ENCODE measurements around the gene LGALS9B.
A peak's percentile ranks its signal among the peaks of the same experiment; 100 is the strongest.
"Not testable (repeated sequence)": the region's sequence is repeated elsewhere in the genome, so short reads cannot be mapped to it uniquely, and the experiment has no call there.

Gene LGALS9B

GRCh38 chr17:20466999-20467398, 340 bp downstream of the LGALS9B start:
- ATAC-seq, result peak; percentile 16
- DNase-seq, result not testable (repeated sequence)

GRCh38 chr17:20466553-20466952, 786 bp downstream of the LGALS9B start:
- ATAC-seq, result not testable (repeated sequence)

DNA sequence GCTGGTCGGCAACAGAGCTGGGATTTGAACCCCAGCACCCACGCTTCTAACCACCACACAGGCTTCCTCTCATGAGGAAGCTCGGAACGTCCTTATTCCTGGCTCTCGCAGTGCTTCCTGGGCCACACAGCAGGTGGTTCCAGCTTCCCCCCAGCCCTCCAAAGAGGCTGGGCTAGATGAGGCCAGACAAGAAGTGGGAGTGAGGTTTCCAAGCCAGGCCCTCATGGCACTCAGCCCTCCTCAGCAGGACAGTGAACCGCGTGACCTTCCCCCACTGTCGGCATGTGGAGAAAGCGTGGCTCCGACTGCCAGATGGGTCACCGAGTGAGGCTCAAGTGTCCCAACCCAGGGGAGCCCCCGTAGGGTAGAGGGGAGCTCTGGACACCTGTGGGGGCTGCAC, 1.8 kb downstream of the LGALS9B start:
- not testable (repeated sequence) for DNase-seq, ATAC-seq

More at GRCh38 chr17:20466553-20466952, 786 bp downstream of the LGALS9B start:
- DNase-seq, result not testable (repeated sequence)

GRCh38 chr17:20464854-20465414, 2.4 kb downstream of the LGALS9B start:
- ATAC-seq, DNase-seq: not testable (repeated sequence)

DNA sequence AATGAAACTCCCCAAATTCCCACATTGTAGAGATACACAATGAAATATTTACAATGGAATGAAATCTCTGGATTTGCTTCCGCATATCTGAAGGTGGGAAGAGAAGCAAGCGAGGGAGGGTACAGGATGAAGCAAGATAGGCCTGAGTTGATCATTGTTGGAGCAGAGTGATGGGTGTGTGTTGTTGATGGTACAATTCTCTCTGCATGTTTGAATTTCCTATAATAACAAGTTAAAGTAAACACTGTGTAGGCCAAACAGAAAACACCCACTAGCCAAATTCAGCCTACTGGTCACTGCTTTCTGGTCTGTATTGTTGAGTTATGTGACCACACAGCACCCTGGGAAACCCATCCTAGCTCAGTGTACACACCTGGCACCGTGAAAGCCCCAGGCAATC, 5.2 kb downstream of the LGALS9B start:
- not testable (repeated sequence) for DNase-seq, ATAC-seq

GRCh38 chr17:20457848-20458381, 9.4 kb downstream of the LGALS9B start:
- ATAC-seq, DNase-seq: not testable (repeated sequence)

DNA sequence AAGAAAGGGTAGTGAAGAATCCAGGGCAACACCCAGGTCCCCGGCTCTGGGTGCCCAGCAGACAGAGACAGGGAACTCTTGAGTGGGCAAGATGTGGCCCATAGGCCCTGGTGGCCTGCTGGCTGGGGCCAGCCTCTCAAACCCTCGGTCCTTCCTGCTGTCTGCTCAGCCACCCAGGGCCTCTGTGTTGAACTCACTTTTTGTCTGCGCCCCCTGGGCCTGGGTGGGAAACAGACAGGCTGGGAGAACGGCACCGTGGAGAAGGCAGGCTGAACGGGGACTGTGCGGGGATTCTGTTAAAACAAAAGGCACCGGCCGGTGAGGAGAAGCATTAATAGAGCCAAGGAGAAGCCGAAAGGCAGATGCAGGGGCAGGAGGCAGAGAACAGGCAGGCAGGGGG, 12.2 kb downstream of the LGALS9B start:
- not testable (repeated sequence) for DNase-seq, ATAC-seq

DNA sequence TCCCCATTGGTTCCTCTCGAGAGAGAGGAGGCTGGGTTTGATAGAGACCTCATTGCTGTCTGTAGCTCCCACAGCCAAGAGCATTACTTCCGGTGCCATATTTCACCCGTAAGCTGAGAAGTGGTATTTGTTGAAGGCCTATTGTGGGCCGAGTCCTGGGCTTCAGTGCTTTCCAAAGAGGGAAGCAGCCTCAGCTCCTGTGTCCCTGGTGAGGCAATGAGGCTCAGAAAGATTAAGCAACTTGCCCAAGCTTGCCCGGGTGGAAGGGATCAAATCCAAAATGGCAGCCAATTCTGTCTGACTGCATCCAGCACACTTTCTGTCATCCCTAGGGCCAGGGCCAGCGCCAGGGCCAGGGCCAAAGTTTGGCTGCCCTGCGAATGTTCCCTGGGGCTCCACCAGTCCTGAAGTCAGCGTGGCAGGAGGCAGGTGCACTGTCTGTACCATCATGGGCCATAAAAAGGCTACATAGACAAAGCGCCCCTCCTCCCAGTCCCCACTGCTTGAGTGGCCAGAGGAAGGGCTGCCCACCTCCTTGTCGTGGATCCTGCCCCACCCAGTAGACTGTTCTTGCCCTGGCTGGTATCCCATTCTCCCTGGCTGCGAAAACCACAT, 13.4 kb downstream of the LGALS9B start:
- DNase-seq, ATAC-seq: not testable (repeated sequence)

DNA sequence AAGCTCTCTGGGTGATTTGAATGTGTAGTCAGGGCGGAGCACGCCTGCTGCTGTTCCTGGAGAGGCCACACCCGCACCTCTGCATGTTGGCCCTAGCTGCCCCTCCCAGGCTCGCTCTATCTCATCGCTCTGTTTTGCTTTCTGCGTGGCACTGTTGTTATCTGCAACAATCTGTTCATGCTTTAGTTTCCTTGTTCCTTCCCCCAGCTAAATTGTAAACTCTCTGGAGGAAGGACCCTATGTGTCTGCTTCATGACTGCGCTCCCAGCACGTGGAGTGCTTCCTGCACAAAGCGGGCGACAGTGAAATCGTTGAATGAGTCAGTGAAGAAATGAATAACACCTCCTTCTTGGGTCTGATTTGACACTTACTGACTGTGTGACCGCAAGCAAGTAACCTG, 16.5 kb downstream of the LGALS9B start:
- DNase-seq, result not testable (repeated sequence)
- ATAC-seq, result peak; percentile 65

DNA sequence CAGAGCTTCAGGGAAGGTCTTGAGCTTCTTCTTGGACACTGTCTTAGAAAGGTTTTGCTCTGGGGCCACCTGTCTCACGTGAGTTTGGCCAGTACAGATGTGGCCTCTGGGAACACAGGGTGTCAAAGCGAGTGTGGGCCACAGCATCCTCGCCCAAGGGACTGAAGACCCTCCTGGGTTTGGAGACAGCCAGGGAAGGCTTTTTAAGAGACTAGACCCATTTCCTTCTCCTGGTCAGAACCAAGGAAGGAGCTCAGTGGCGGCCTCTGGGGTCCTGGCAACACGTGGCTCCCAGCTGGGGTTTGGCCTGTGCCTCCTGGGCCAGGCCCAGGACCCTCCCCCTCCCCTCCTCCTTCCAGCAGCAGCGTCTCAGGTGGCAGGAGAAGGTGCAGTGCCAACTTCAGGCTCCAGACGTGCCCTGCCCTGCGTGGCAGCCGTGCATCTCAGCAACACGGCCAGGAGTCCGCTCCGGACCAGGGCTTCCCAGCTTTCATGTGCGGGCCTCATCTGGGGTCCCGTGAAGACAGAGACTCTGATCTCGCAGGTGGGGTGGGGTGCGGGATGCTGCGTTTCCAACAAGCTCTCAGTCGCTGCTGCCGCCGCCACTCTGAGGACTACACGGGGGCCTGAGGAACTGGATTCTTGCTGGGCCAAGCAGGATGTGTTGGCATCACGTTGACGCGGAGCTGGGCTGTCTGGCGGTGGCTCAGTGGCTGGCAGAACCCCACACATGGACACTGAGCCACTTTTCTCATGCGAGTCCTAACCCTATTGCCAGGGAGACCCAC, 19.6 kb downstream of the LGALS9B start:
- ATAC-seq, DNase-seq: not testable (repeated sequence)

- not testable (repeated sequence) for ATAC-seq, DNase-seq
These were observed 20.4 kb downstream of the LGALS9B start for GRCh38 chr17:20446895-20447294.

- not testable (repeated sequence) for ATAC-seq, DNase-seq
These were observed 22.6 kb downstream of the LGALS9B start for GRCh38 chr17:20444581-20445236.

DNA sequence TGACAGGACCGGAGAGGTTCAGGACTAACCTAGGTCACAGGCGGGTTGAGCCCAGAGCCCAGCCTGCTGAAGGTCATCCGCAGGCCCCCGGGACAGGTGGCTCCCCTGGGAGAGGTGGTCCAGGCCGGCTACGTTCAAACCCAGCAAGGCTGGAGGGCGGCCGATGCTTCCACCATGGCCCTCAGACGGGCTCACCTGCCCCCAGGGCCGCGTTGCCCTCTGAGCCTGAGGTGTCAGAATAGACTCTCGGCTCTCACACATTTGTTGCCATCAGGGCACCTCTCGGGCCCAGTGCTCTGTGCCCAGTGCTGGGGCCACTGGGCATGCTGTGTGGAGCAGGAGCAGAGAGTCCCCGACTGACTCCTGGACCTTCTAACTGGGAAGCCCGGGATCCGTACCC, 23.2 kb downstream of the LGALS9B start:
- not testable (repeated sequence) for DNase-seq, ATAC-seq

DNA sequence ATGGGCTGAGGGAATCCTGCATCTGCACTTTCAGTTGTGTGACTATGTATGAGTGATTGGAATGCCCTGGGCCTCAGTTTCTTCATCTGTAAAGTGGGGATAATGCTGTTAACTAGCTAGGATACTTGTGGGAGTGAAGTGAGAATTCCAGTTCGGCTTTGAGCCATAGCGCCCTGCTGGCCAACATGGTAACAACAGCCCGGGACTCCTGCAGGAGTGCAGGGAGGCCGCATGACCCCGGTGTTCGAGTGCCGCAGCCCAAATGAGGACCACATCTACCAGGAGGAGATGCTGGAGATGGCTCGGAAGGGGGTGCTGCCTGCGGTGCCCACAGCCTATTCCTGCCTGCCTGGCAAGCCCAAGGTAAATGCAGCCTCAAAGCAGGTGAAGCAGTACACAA, 23.7 kb downstream of the LGALS9B start:
- not testable (repeated sequence) for DNase-seq, ATAC-seq

DNA sequence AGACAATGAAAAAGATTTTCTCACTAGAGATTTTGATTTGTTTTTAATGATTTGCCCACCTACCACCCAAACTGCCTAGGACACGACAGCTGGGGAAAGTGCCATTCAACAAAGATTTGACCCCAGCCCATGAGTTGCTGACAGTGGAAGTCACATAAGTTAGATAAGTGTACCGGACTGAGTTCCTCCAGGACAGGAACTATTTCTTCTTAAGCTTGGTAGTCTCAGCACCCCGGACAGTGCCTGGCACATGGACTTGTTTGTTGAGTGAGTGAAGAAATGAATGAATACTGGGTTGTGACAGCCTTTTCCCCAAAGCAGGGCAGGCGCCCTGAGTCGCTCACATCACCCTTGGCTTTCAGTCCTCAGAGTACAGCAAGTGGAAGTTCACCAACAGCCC, 26.7 kb downstream of the LGALS9B start:
- ATAC-seq, DNase-seq: not testable (repeated sequence)

- ATAC-seq, DNase-seq: not testable (repeated sequence)
These were observed 32.2 kb downstream of the LGALS9B start for GRCh38 chr17:20435166-20435565.

- ATAC-seq, result not testable (repeated sequence)
These were observed 34.0 kb downstream of the LGALS9B start for GRCh38 chr17:20433382-20433781.

GRCh38 chr17:20427264-20427663, 40.1 kb downstream of the LGALS9B start:
- not testable (repeated sequence) for DNase-seq, ATAC-seq

More at GRCh38 chr17:20433382-20433781, 34.0 kb downstream of the LGALS9B start:
- not testable (repeated sequence) for DNase-seq

DNA sequence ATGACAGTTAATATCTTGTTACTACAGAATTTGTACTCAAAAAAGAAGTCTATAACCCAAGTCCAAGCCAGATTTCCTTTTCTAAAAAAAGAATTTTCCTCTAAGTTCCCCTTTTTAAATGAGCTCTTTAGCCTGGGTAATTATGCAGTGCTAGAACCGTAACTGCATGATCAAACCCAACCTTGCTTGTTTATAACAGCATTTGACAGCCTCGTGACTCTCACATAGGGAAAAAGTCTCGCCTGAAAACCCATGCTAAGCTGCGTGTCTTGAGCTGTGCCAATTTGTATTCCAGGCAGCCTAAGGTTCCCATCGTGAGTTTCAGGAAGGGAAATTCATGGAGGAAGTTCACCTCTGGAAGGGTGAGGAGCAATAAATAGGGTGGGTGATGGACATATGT, 44.5 kb downstream of the LGALS9B start:
- not testable (repeated sequence) for ATAC-seq, DNase-seq

DNA sequence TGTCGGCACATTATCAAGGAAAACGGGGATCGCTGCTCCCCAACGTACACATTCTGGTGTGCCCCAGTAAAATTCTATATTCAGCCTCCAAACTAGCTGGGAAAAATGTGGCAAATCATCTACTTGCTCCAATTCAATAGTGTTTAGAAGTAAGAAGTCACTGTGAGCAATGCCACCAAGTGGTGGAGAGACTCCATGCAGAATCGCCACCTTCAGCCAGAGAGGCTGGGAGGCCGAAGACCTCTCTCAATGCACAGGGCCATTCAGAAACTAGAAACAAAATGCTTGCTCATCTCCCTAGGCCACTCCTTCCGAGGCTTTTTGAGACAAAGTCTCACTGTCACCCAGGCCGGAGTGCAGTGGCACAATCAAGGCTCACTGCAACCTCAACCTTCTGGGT, 48.5 kb downstream of the LGALS9B start:
- not testable (repeated sequence) for ATAC-seq, DNase-seq

DNA sequence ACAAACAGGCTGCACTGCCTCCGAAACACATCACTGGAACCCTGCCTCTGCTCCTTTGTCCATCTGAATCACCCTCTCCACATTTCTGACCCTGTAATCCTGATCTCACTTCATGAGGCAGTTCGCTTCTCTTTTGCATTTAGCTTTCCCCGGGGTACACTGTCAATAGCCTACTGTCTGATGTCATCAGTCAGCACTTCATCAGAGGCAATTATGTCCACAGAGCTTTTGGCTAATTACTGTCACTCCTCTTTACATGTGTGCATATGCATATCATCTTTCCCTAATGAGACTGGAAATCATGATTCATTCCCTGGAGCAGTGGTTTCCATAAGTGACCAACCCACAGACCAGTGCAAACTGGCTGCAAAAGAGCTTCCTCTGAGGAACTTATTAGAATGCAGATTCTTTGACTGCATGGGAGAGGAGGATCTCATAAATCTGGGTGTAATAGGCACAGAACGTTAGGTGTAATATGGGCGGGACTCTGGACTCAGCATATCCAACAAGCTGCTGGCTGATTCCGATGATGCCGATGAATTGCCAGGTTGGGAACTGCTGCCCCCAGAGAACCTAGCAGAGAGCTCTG, 49.8 kb downstream of the LGALS9B start:
- ATAC-seq, DNase-seq: not testable (repeated sequence)

Measured in stimulated activated naive CD8-positive, alpha-beta T cell treated with anti-CD3 and anti-CD28 coated beads, Interleukin-15, Interleukin-2, amounts not matched to agents 100 U/mL and 50 U/mL, for 24 hours (primary cell).